ENCODE results near the gene HOXB9.

HOXB9 gene

DNA sequence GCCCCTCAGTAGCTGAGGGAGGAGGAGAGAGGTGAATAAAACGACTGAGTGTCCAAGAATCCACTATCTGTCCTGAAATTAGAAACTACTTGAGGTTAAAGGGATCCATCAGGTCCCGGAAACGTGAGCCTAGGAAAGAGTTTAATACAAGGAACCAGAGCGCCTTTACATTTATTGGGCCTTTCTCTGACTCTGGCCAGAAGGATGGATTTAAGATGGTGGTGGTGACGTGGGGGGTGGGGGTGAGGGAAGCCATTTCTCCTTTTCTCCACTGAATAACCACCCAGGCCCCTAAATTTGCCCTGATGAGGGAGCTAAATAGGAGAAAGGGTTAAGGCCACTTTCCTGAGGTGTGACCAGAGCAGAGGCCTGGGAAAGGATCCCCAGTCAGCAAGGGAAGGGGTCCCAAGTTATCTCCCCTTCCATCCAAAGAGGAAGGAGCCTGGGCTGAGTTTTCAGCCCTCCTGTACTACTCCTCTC, 1.0 kb upstream of the HOXB9 start:
- H3K4me2 ChIP-seq (ENCODE audit: low read length): no peak overlapping the region
- no peaks in the 10 kb centered on the region for H3K79me2 ChIP-seq (ENCODE audit: insufficient read depth, low read length)
- no peaks in the 10 kb centered on the region for H3K36me3 ChIP-seq (ENCODE audit: insufficient read depth, low read length)
- no peaks in the 10 kb centered on the region for H3K4me1 ChIP-seq (ENCODE audit: insufficient read depth, low read length, severe bottlenecking)
- no peaks in the 10 kb centered on the region for H3K9me3 ChIP-seq (ENCODE audit: low read length)
- no peak overlapping the region for H3K9ac ChIP-seq (ENCODE audit: low read length)
- no peak overlapping the region for H2AFZ ChIP-seq (ENCODE audit: low read length)
- no peak overlapping the region for H3K27ac ChIP-seq (ENCODE audit: low read depth, low read length, poor library complexity, severe bottlenecking)
- H3K27me3 ChIP-seq (ENCODE audit: insufficient read depth, low read length): no peaks in the 10 kb centered on the region
- TF ChIP-seq EZH2 (IDR thresholded peaks at IDR 0.05; ENCODE audit: borderline replicate concordance, low read length): no peak
- H3F3A ChIP-seq (ENCODE audit: insufficient read depth, low read length): no peaks in the 10 kb centered on the region
- no peak overlapping the region for H3K4me3 ChIP-seq (ENCODE audit: low read depth, low read length, poor library complexity, severe bottlenecking)
- H3K9me2 ChIP-seq (ENCODE audit: low read depth, low read length): no peaks in the 10 kb centered on the region
- H4K20me1 ChIP-seq (ENCODE audit: insufficient read depth, low read length): no peaks in the 10 kb centered on the region

- H3K27me3 ChIP-seq (ENCODE audit: insufficient read depth, low read length): no peaks in the 10 kb centered on the region
- no peaks in the 10 kb centered on the region for H3K79me2 ChIP-seq (ENCODE audit: insufficient read depth, low read length)
- no peaks in the 10 kb centered on the region for H3F3A ChIP-seq (ENCODE audit: insufficient read depth, low read length)
- TF ChIP-seq CTCF (IDR thresholded peaks at IDR 0.05; ENCODE audit: low read length): no peak
- no peak for TF ChIP-seq EZH2 (IDR thresholded peaks at IDR 0.05; ENCODE audit: borderline replicate concordance, low read length)
- H4K20me1 ChIP-seq (ENCODE audit: insufficient read depth, low read length): no peaks in the 10 kb centered on the region
- H3K9me3 ChIP-seq (ENCODE audit: low read length): no peaks in the 10 kb centered on the region
- H3K9ac ChIP-seq (ENCODE audit: low read length): no peak overlapping the region
- H3K4me3 ChIP-seq (ENCODE audit: low read depth, low read length, poor library complexity, severe bottlenecking): no peak overlapping the region
- no peak overlapping the region for H3K27ac ChIP-seq (ENCODE audit: low read depth, low read length, poor library complexity, severe bottlenecking)
- no peak overlapping the region for H3K4me2 ChIP-seq (ENCODE audit: low read length)
- no peak overlapping the region for H2AFZ ChIP-seq (ENCODE audit: low read length)
- H3K36me3 ChIP-seq (ENCODE audit: insufficient read depth, low read length): no peaks in the 10 kb centered on the region
- H3K4me1 ChIP-seq (ENCODE audit: insufficient read depth, low read length, severe bottlenecking): no peaks in the 10 kb centered on the region
- no peaks in the 10 kb centered on the region for H3K9me2 ChIP-seq (ENCODE audit: low read depth, low read length)
Measured at GRCh38 chr17:48625495-48626244, 488 bp downstream of the HOXB9 start.

GRCh38 chr17:48624544-48625494, 1.3 kb downstream of the HOXB9 start:
- Histone ChIP-seq H3K79me2 (ENCODE audit: insufficient read depth, low read length) (no peaks in the 10 kb centered on the region), H3K9ac (ENCODE audit: low read length) (no peak overlapping the region), H4K20me1 (ENCODE audit: insufficient read depth, low read length) (no peaks in the 10 kb centered on the region), H3K4me3 (ENCODE audit: low read depth, low read length, poor library complexity, severe bottlenecking) (no peak overlapping the region), H3K9me3 (ENCODE audit: low read length) (no peaks in the 10 kb centered on the region), H3K9me2 (ENCODE audit: low read depth, low read length) (no peaks in the 10 kb centered on the region), H3K27ac (ENCODE audit: low read depth, low read length, poor library complexity, severe bottlenecking) (no peak overlapping the region), H3K4me2 (ENCODE audit: low read length) (no peak overlapping the region), H3F3A (ENCODE audit: insufficient read depth, low read length) (no peaks in the 10 kb centered on the region), H3K4me1 (ENCODE audit: insufficient read depth, low read length, severe bottlenecking) (no peaks in the 10 kb centered on the region), H3K36me3 (ENCODE audit: insufficient read depth, low read length) (no peaks in the 10 kb centered on the region), H3K27me3 (ENCODE audit: insufficient read depth, low read length) (no peaks in the 10 kb centered on the region), H2AFZ (ENCODE audit: low read length) (no peak overlapping the region)
- TF ChIP-seq CTCF (IDR thresholded peaks at IDR 0.05; ENCODE audit: low read length): no peak
- TF ChIP-seq EZH2 (IDR thresholded peaks at IDR 0.05; ENCODE audit: borderline replicate concordance, low read length): no peak

Data from OCI-LY1 (cell line).